ENCODE data around the gene OR2A5. TPM values are rescaled to one million over a fixed set of nuclear protein-coding genes. Genes with fewer than 3 reads are reported as not detected.
"Not testable (repeated sequence)": the region's sequence is repeated elsewhere in the genome, so short reads cannot be mapped to it uniquely, and the experiment has no call there.

The OR2A5 gene
- total and polyA plus RNA-seq, 2 donors (not counting 1 experiment from before 2014, with no cell fraction given), result not detected

GRCh38 chr7:144009361-144009760 lies 39.4 kb upstream of the OR2A5 start:
- Mint-ChIP-seq H3K9me3 (ENCODE audit: insufficient read depth) (peaks cover 2% of the 10 kb centered on the region), H3K27me3 (peaks cover 9% of the 10 kb centered on the region), H3K4me1 (no peaks in the 10 kb centered on the region), H3K4me3 (no peak overlapping the region), H3K27ac (no peak overlapping the region)
- no peak for ATAC-seq (ENCODE audit: low read depth)
- ChIA-PET CTCF (no interaction called here), POLR2A (no interaction called here)
- no peak overlapping the region for H3K4me2 ChIP-seq (replicated peaks; ENCODE audit: low read depth, low read length, poor library complexity, severe bottlenecking)
- no peaks in the 10 kb centered on the region for H3K4me1 ChIP-seq (ENCODE audit: control insufficient read depth in 2 of 2, insufficient read depth in 2 of 2, low read length in 2 of 2)
- no peak overlapping the region for H3K9ac ChIP-seq (ENCODE audit: low read length)
- no peaks in the 10 kb centered on the region for H3K36me3 ChIP-seq (replicated peaks in 1 of 2; ENCODE audit: control extremely low read depth in 1 of 2, control insufficient read depth in 1 of 2, extremely low read depth in 1 of 2, insufficient read depth in 2 of 2, low read length in 1 of 2)
- H3K9me3 ChIP-seq (ENCODE audit: control extremely low read depth in 1 of 3, control insufficient read depth in 2 of 3, insufficient read depth in 1 of 3, low read length in 2 of 3), result peaks cover 0 to 10% (median 8%) of the 10 kb centered on the region in 3 donors
- intact Hi-C loops (cut with micrococcal nuclease), result no loop called here
- no peaks in the 10 kb centered on the region for H4K20me1 ChIP-seq (ENCODE audit: control insufficient read depth, insufficient read depth, low read length, poor library complexity, severe bottlenecking)
- DNase-seq, result no peak
- WGBS (ENCODE audit: insufficient coverage), result 77% methylated on average over 2 of the region's 2 CpGs
- no peaks in the 10 kb centered on the region for H3K79me2 ChIP-seq (ENCODE audit: control insufficient read depth, insufficient read depth, low read length)
- no peaks in the 10 kb centered on the region for H3K27me3 ChIP-seq (replicated peaks in 1 of 4; ENCODE audit: control extremely low read depth in 1 of 4, control insufficient read depth in 3 of 4, insufficient read depth in 4 of 4, low read length in 3 of 4)
- H3K27ac ChIP-seq (ENCODE audit: low read length in 2 of 2), result no peak overlapping the region
- no peak for TF ChIP-seq EZH2 (IDR thresholded peaks at IDR 0.05; ENCODE audit: borderline replicate concordance, insufficient read depth, low read depth, low read length, poor library complexity, severe bottlenecking)
- TF ChIP-seq, protein P1, sequence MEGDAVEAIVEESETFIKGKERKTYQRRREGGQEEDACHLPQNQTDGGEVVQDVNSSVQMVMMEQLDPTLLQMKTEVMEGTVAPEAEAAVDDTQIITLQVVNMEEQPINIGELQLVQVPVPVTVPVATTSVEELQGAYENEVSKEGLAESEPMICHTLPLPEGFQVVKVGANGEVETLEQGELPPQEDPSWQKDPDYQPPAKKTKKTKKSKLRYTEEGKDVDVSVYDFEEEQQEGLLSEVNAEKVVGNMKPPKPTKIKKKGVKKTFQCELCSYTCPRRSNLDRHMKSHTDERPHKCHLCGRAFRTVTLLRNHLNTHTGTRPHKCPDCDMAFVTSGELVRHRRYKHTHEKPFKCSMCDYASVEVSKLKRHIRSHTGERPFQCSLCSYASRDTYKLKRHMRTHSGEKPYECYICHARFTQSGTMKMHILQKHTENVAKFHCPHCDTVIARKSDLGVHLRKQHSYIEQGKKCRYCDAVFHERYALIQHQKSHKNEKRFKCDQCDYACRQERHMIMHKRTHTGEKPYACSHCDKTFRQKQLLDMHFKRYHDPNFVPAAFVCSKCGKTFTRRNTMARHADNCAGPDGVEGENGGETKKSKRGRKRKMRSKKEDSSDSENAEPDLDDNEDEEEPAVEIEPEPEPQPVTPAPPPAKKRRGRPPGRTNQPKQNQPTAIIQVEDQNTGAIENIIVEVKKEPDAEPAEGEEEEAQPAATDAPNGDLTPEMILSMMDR (IDR thresholded peaks at IDR 0.05), result no peak
- H2AFZ ChIP-seq (ENCODE audit: insufficient read depth, low read depth, low read length, poor library complexity, severe bottlenecking), result no peak overlapping the region
- H3K4me3 ChIP-seq (ENCODE audit: control extremely low read depth in 1 of 5, extremely low read depth in 1 of 5, insufficient read depth in 1 of 5, low read depth in 2 of 5, low read length in 4 of 5), result no peak overlapping the region

DNA sequence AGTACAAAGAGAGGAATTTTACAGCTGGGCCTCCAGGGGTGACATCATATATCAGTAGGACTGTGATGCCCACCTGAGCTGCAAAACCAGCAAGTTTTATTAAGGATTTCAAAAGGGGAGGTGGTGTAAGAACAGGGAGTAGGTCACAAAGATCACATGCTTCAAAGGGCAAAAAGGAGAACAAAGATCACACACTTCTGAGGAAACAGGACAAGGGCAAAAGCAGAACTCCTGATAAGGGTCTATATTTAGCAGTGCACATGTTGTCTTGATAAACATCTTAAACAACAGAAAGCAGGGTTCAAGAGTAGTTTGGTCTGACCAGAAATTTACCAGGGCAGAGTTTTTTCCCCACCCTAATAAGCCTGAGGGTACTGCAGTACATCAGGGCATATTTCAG lies 38.7 kb upstream of the OR2A5 start:
- H3K4me3 ChIP-seq (ENCODE audit: control extremely low read depth in 1 of 5, extremely low read depth in 1 of 5, insufficient read depth in 1 of 5, low read depth in 2 of 5, low read length in 4 of 5); H3K4me1 Mint-ChIP-seq; H3K9me3 Mint-ChIP-seq (ENCODE audit: insufficient read depth); H3K27ac ChIP-seq (ENCODE audit: low read length in 2 of 2); POLR2A ChIA-PET; H3K4me2 ChIP-seq (replicated peaks; ENCODE audit: low read depth, low read length, poor library complexity, severe bottlenecking); H3K27ac Mint-ChIP-seq; intact Hi-C loops (cut with micrococcal nuclease); H2AFZ ChIP-seq (ENCODE audit: insufficient read depth, low read depth, low read length, poor library complexity, severe bottlenecking); CTCF ChIA-PET; H3K79me2 ChIP-seq (ENCODE audit: control insufficient read depth, insufficient read depth, low read length); DNase-seq; H3K4me3 Mint-ChIP-seq; H3K27me3 ChIP-seq (replicated peaks in 1 of 4; ENCODE audit: control extremely low read depth in 1 of 4, control insufficient read depth in 3 of 4, insufficient read depth in 4 of 4, low read length in 3 of 4); H3K36me3 ChIP-seq (replicated peaks in 1 of 2; ENCODE audit: control extremely low read depth in 1 of 2, control insufficient read depth in 1 of 2, extremely low read depth in 1 of 2, insufficient read depth in 2 of 2, low read length in 1 of 2); H3K4me1 ChIP-seq (ENCODE audit: control insufficient read depth in 2 of 2, insufficient read depth in 2 of 2, low read length in 2 of 2); H4K20me1 ChIP-seq (ENCODE audit: control insufficient read depth, insufficient read depth, low read length, poor library complexity, severe bottlenecking); ATAC-seq (ENCODE audit: low read depth); H3K9ac ChIP-seq (ENCODE audit: low read length): not testable (repeated sequence)
- peaks cover 0 to 10% (median 8%) of the 10 kb centered on the region in 3 donors for H3K9me3 ChIP-seq (ENCODE audit: control extremely low read depth in 1 of 3, control insufficient read depth in 2 of 3, insufficient read depth in 1 of 3, low read length in 2 of 3)
- H3K27me3 Mint-ChIP-seq, result peaks cover 10% of the 10 kb centered on the region

GRCh38 chr7:144010821-144011220 lies 37.9 kb upstream of the OR2A5 start:
- intact Hi-C loops (cut with micrococcal nuclease); CTCF ChIA-PET; ATAC-seq (ENCODE audit: low read depth); POLR2A ChIA-PET; H3K9me3 Mint-ChIP-seq (ENCODE audit: insufficient read depth); H3K27me3 ChIP-seq (replicated peaks in 1 of 4; ENCODE audit: control extremely low read depth in 1 of 4, control insufficient read depth in 3 of 4, insufficient read depth in 4 of 4, low read length in 3 of 4); H3K79me2 ChIP-seq (ENCODE audit: control insufficient read depth, insufficient read depth, low read length); H3K27ac Mint-ChIP-seq; H3K4me3 Mint-ChIP-seq; DNase-seq; H3K4me1 ChIP-seq (ENCODE audit: control insufficient read depth in 2 of 2, insufficient read depth in 2 of 2, low read length in 2 of 2); H2AFZ ChIP-seq (ENCODE audit: insufficient read depth, low read depth, low read length, poor library complexity, severe bottlenecking); H3K9ac ChIP-seq (ENCODE audit: low read length); H3K36me3 ChIP-seq (replicated peaks in 1 of 2; ENCODE audit: control extremely low read depth in 1 of 2, control insufficient read depth in 1 of 2, extremely low read depth in 1 of 2, insufficient read depth in 2 of 2, low read length in 1 of 2); H3K4me3 ChIP-seq (ENCODE audit: control extremely low read depth in 1 of 5, extremely low read depth in 1 of 5, insufficient read depth in 1 of 5, low read depth in 2 of 5, low read length in 4 of 5); H4K20me1 ChIP-seq (ENCODE audit: control insufficient read depth, insufficient read depth, low read length, poor library complexity, severe bottlenecking); H3K27ac ChIP-seq (ENCODE audit: low read length in 2 of 2); H3K4me2 ChIP-seq (replicated peaks; ENCODE audit: low read depth, low read length, poor library complexity, severe bottlenecking); H3K4me1 Mint-ChIP-seq: not testable (repeated sequence)
- peaks cover 10% of the 10 kb centered on the region for H3K27me3 Mint-ChIP-seq
- WGBS (ENCODE audit: insufficient coverage), result 100% methylated on average over 1 of the region's 1 CpG
- peaks cover 0 to 10% (median 8%) of the 10 kb centered on the region in 3 donors for H3K9me3 ChIP-seq (ENCODE audit: control extremely low read depth in 1 of 3, control insufficient read depth in 2 of 3, insufficient read depth in 1 of 3, low read length in 2 of 3)
